ENCODE results near the gene NR5A2.

DNA sequence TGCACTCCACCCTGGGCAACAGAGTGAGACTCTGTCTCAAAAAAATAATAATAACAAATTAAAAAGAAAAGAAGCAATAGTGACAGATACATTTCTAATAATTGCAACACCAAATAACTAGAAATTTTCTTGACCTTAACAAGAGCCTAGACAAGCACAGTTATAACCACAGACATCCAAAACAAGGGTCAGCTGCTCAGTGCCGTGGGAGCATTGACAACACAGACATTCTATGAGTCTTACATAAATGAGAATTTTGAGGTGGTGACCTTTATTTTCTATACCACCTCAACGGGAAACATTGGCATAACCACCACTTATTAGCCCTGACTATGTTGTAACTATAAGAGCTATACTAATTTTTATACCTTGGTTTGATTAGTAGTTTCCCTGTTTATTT, 156.1 kb downstream of the NR5A2 start:
- no peak for TF ChIP-seq ZNF274 (IDR thresholded peaks at IDR 0.05; ENCODE audit: low read depth, low read length)
- TF ChIP-seq SUZ12 (IDR thresholded peaks at IDR 0.05; ENCODE audit: extremely low read depth, insufficient read depth, insufficient read length): no peak
- TF ChIP-seq YY1 (IDR thresholded peaks at IDR 0.05; ENCODE audit: insufficient read depth, insufficient read length): no peak
